Endothelial cell of umbilical vein (primary cell): ENCODE results near the gene FIS1.

ENCODE experiments used
- CTCF ChIP-seq, 2 donors: IDR thresholded peaks; 1 replicate in 1 of 2; 2 replicates in 1 of 2; pipeline ENCODE4 v1.5.1; 2011; ENCODE audit warnings: low read length in 2 of 2, mild to moderate bottlenecking in 2 of 2, moderate library complexity in 2 of 2, control low read depth in 1 of 2, inconsistent platforms in 1 of 2, low read depth in 1 of 2; ENCODE audit not compliant: insufficient read depth in 1 of 2; ENCODE audit errors: extremely low read depth in 1 of 2
- EZH2 ChIP-seq: IDR thresholded peaks from 2 replicates; pipeline ENCODE4 v1.6.1; 2012; ENCODE audit warnings: borderline replicate concordance, low read depth, mild to moderate bottlenecking, moderate library complexity, low read length, inconsistent platforms; ENCODE audit not compliant: severe bottlenecking
- FOS ChIP-seq: IDR thresholded peaks from 2 replicates; pipeline ENCODE4 v1.6.1; 2011; ENCODE audit warnings: mild to moderate bottlenecking, low read length, moderate library complexity, borderline replicate concordance; ENCODE audit not compliant: insufficient read depth
- JUN ChIP-seq: IDR thresholded peaks from 2 replicates; pipeline ENCODE4 v1.6.1; 2011; ENCODE audit warnings: borderline replicate concordance, low read depth; ENCODE audit not compliant: insufficient read length, insufficient read depth
- POLR2A ChIP-seq: IDR thresholded peaks from 2 replicates; pipeline ENCODE4 v1.6.1; 2012; ENCODE audit warnings: low read depth, mild to moderate bottlenecking, control low read depth, low read length
- POLR2AphosphoS5 ChIP-seq: IDR thresholded peaks from 2 replicates; pipeline ENCODE4 v1.6.1; 2012; ENCODE audit warnings: low read depth, mild to moderate bottlenecking, control low read depth, low read length, moderate library complexity; ENCODE audit not compliant: insufficient read depth

- no peak for TF ChIP-seq FOS
- no peak for TF ChIP-seq POLR2A
- no peak for TF ChIP-seq JUN
- TF ChIP-seq CTCF (IDR thresholded peaks at IDR 0.05; ENCODE audit: extremely low read depth in 1 of 2, insufficient read depth in 1 of 2, low read depth in 1 of 2, low read length in 2 of 2): no peak
- TF ChIP-seq EZH2: no peak
- no peak for TF ChIP-seq POLR2AphosphoS5
Observed at GRCh38 chr7:101226721-101227120, 18.2 kb downstream of the FIS1 start.
